GM19324 (cell line): ENCODE measurements around the gene DAPK1.

ENCODE experiments used
- ATAC-seq: cut with Tn5 transposase; IDR thresholded peaks from one replicate; pipeline ENCODE4 v1.9.1; 2021; ENCODE audit warnings: mild to moderate bottlenecking, moderate library complexity; ENCODE audit not compliant: unreplicated experiment, low FRiP score

The DAPK1 gene

DNA sequence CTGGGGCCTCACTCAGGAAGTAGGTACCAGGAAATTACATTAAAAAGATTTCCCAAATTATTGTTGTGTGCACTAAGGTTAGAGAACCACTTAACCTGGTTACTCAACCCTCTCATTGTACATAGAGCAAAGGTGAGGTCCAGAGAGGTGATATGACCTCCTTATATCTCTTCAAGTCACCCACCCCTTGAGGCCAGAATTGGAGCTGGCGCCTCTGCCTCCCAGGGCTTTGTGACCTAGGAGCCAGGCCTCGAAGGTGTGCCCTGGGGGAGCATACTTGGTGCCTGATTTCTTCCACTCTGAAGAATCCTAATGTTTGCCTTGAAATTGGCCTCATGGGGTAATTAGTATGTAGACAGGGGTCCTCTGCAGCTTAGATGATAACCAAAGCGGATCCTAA lies 133.2 kb downstream of the DAPK1 start:
- ATAC-seq: no peak

DNA sequence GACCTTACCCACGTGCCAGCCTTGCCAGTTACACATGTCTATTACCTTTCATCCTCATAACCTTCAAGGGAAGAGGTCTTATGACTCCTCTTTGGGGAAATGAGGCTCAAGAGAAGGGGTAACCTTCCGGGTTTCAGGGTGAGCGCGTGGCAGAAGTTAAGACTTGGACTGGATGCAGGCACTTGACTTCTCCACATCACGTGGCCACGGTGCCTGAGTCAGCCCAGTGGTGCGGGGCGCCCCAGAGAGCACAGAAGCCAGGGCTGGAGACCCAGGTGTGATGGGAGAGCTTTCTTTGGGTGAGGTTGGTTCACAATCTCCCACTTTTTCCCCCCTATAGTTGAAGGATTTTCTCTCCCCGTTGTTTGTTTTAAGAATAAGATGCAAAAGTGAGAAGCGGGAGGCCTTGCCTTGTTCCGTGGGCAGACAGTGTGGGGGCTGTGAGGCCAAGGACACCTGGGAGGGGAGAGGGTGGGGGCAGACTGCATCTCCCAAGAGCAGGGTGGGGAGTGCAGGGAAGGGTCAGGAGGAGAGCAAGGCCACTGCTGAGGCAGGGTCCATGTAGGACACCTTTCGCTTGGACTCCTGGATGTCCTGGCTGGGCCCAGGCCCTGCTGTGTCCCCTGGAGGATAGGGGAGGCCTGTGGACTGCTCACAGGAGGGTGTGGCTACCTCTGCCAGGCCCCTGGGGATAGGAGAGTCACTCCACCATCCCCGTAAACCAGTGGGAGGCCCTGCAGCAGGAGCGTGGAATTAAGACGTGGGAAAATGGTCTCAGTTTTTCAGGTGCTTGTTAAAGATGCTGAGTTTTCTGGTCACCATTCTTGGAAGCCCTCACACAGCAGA lies 138.2 kb downstream of the DAPK1 start:
- ATAC-seq: no peak

DNA sequence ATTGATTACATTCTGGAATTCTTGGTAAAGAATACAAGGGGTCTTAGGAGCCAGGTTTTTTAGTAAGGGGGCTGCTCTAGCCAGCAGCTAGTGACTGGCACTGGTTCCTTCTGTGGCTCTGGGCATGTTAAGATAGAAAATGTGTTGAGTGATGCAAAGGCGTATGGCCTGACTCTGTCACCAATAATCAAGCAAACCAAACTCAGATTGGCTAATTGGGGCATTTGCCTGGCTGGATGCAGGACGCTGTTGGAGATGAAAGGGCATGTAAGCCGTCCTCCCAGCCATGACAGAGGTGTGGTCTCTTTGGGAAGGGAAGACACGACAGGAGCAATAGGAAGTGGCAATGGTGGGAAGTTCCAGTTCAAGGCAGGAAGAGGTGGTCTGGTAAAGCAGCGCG lies 140.6 kb downstream of the DAPK1 start:
- no peak for ATAC-seq

DNA sequence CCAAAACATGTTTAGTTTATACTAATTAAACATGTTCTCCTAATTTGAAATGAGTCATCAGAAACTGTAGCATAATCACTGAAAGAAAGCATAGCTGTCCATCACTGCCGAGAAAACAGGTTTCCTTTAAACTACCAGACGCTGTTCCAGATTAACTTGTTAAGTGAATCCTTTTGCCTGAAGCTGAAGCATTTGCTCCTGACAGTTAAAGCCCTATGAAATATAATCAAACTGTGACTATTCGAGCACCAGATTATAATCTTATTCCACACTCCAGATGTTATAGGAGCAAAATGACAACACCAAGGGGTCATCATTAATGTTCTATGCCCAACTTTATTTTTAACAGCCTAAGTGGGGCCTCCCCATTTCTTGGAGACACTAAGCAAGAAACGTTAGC lies 142.3 kb downstream of the DAPK1 start:
- ATAC-seq: no peak

- no peak for ATAC-seq
Measured at GRCh38 chr9:87640385-87640795, 142.7 kb downstream of the DAPK1 start.

- ATAC-seq: no peak
Measured at GRCh38 chr9:87641067-87641466, 143.4 kb downstream of the DAPK1 start.

- ATAC-seq: no peak
Measured at GRCh38 chr9:87642330-87643106, 144.9 kb downstream of the DAPK1 start.

- ATAC-seq: no peak
Measured at GRCh38 chr9:87643107-87643650, 145.5 kb downstream of the DAPK1 start.

DNA sequence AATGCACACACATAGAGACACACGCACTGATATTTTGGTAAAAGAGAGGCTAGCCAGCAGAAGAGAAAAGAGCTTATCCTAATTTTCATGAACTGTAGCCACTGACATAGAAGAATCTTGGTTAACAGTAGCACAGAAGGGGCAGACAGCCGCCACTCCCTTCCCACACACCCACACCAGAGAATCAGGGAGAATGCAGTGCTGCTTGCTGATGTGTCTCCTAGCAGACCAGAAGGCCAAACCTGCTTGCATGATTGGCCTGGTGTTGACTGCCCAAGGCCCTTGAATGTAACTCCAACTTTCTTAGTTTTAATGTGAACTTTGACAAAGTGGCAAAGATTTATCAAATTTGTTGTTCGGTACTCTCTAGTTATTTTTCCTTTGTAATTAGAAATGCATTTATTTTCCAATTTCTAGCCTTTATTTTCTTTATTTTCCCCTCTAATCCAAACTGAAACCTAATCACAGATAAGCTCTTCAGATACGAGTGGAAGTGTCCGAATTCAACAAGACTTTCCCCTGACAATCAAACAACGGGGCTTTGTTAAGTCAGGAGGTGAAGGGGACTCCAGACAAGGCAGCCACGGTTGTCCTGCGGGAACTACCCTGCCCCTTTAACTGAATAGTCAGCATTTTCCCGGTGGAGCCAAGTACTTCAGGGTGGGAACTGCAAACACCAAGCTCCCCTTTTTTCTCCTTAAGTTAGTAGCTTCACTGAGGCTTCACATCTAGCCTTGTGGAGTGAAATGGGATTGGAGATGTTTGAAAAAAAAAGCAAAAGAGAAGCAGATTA lies 146.3 kb downstream of the DAPK1 start:
- ATAC-seq: no peak

- ATAC-seq: no peak
Measured at GRCh38 chr9:87644659-87645058, 147.0 kb downstream of the DAPK1 start.

DNA sequence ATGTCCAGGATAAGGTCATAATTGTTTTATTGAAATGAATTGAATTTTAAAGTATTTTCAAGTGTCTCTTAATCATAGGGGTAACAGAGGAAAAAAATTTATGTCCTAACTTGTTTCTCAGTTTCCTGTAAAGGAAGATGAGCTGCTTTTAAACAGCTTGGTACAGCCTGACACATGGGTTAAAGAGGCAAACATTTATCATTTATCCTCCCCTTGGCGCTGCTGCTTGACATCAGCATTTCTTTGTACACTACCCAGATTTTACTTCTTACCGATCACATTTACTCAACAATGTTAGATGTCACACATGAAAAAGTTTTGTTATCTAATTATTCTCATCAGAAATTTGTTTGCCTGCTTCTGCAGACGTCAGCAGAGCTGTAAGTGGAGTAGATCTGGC lies 148.9 kb downstream of the DAPK1 start:
- ATAC-seq: no peak

DNA sequence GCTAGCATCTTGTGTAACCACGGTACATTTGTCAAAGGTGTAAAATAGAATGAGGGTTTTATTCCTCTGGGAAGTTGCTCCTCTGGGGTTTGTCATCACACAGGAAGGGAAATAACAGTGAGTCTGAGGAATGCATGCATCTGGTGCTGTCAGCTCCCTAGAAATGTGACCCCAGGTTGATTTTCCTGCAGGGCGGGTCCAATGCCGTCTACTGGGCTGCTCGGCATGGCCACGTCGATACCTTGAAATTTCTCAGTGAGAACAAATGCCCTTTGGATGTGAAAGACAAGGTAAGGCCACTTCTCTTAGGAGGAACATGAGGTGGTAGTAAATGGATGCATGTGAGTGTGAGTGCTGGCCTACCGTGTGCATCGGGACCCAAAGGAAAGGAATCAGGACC lies 149.4 kb downstream of the DAPK1 start:
- ATAC-seq: no peak

GRCh38 chr9:87648606-87649005 lies 150.9 kb downstream of the DAPK1 start:
- no peak for ATAC-seq

GRCh38 chr9:87650611-87651295 lies 153.1 kb downstream of the DAPK1 start:
- no peak for ATAC-seq

DNA sequence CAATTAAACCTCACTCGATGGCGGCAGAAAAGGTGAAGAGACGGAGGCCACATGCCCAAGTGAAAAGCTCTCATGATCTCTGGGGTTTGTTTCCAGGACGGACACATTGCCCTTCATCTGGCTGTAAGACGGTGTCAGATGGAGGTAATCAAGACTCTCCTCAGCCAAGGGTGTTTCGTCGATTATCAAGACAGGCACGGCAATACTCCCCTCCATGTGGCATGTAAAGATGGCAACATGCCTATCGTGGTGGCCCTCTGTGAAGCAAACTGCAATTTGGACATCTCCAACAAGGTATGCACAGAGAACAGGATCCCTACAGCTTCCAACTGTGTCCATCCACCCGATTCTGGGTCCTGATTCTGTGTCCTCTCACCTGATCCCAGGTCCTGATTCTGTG lies 153.8 kb downstream of the DAPK1 start:
- no peak for ATAC-seq

DNA sequence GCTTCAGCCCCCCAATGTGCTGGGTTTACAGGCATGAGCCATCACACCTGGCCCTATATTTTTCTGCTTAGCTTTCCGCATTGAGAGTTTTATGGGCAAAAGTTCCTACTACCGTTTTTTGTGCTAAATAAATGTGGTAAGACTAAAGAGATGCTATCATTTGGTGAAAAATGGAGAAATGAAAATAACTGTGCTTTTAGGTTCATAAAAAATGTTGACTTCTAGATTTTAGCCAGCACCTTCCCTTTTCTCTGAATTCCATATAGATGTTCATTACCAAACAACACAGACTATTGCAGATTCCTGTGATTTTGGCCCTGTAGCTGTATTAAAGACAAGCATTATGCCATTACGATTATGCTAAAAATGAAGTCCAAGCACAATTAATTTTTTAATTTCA lies 156.3 kb downstream of the DAPK1 start:
- ATAC-seq: no peak

DNA sequence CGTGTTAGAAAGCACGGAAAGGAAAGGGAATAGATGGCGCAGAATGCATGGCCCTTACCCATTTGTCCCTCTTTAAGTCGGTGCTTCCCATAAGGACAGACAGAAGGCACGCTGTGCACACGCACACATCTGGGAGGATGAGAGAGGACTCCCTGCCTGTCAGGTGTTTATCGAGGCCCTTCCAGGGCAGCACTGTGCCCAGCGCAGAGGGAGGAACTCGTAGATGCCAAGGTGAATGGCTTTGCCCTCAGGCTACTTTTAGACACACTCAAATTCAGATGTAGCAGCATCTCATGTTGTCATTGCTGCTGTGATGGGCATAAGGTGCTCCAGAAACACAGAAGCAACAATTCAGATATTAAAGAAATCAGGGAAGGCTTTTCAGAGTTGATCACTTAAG lies 158.1 kb downstream of the DAPK1 start:
- no peak for ATAC-seq

DNA sequence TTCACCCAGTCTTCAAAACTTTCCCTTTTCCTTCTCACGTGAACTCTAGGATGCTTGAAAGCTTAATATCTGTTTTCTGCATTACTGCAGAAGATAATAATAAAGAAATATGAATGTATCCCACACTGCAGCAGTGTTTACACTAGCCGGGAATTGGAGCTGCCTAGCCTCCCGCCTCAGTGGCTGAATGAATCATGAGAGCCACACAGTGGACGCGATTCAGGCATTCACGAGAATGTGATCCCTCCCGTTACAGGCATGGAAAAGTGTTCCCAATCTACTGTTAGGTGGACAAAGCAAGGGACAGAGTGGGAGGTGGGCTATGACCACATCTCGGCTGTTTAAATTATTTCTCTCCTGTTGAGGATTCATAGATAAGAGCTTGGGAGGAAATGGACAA lies 158.8 kb downstream of the DAPK1 start:
- ATAC-seq: no peak

- no peak for ATAC-seq
Measured at GRCh38 chr9:87657190-87657589, 159.5 kb downstream of the DAPK1 start.

GRCh38 chr9:87657893-87658292 lies 160.2 kb downstream of the DAPK1 start:
- no peak for ATAC-seq
